Astrocyte of the spinal cord (primary cell): ENCODE measurements around the gene TIMELESS.
"Not testable (repeated sequence)": the region's sequence is repeated elsewhere in the genome, so short reads cannot be mapped to it uniquely, and the experiment has no call there.

ENCODE experiments used
- DNase-seq: peaks from one replicate; pipeline ENCODE4 v3.0.0; 2011; ENCODE audit warnings: low read depth, low spot score
- H3K4me3 ChIP-seq: 2 replicates; pipeline ENCODE4 v1.5.1; 2011; ENCODE audit warnings: low read depth, mild to moderate bottlenecking, low read length, moderate library complexity
- CTCF ChIP-seq: IDR thresholded peaks from 2 replicates; pipeline ENCODE4 v1.5.1; 2012; ENCODE audit warnings: low read depth, mild to moderate bottlenecking, low read length, inconsistent platforms
- in situ Hi-C: cut with HindIII; loops from 2 replicates; pipeline ENCODE4 v1.10.0; 2017; ENCODE audit warnings: low sequenced_read_pairs

Gene TIMELESS

DNA sequence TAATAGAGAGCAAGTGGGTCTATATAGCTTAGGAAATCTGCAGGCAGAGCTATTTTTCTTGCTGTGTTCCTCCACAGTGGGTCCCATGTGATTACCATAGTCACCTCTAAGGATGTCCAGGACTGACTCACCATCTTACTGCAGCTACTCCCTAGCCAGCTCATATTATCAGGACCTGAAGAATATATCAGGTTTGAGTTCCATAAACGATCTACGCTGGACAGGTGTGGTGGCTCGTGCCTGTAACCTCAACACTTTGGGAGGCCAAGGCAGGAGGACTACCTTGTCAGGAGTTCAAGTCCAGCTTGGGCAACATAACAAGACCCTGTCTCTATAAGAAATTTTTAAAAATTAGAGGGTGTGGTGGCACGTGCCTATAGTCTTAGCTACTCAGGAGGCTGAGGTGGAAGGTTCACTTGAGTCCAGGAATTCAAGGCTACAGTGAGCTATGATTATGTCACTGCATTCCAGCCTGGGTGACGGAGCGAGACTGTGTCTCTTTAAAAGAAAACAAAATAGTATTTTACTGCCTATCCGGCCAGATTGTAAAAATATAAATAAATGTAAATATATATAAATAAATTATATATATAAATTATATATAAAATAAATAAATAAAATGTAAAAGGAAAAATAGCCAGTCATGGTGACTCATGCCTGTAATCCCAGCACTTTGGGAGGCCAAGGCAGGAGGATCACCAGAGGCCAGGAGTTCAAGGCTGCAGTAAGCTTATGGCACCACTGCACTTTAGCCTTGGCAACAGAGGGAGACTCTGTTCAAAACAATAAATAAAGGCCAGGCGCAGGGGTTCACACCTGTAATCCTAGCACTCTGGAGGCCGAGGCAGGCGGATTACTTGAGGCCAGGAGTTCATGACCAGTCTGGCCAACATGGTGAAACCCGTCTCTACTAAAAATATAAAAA, 12.3 kb upstream of the TIMELESS start:
- H3K4me3 ChIP-seq: no peak overlapping the region
- in situ Hi-C loops: no loop called here
- DNase-seq: peak; percentile 5
- TF ChIP-seq CTCF: no peak

DNA sequence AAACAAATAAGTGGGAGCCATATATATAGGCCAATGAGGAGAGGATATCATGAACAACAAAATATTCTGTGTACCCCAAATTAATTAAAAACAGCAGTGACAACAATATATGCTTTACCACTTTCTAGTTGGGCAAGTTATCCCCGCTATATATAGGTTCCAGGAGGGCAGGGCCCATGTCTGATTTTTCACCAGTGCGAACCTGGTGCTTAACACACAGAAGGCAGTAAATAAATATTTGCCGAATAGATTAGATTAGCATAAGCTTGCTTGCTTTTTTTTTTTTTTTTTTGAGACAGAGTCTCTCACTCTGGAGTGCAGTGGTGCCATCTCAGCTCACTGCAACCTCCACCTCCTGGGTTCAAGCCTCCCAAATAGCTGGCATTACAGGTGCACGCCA, 8.6 kb upstream of the TIMELESS start:
- no peak overlapping the region for H3K4me3 ChIP-seq
- TF ChIP-seq CTCF: no peak
- no peak for DNase-seq
- in situ Hi-C loops: no loop called here

- DNase-seq: no peak
- no peak for TF ChIP-seq CTCF
- H3K4me3 ChIP-seq: no peak within 1 kb of the TSS
- in situ Hi-C loops: no loop called here
These were observed 5.3 kb upstream of the TIMELESS start, which contains the start of gene MIP for GRCh38 chr12:56454557-56454956. TSS of gene MIP (minus strand) at chr12:56454657. CDS start at chr12:56454613, 44 bp downstream.

GRCh38 chr12:56451147-56451546, 1.9 kb upstream of the TIMELESS start:
- no peak for DNase-seq
- in situ Hi-C loops: no loop called here
- no peak for TF ChIP-seq CTCF
- no peak overlapping the region for H3K4me3 ChIP-seq

- no peak for TF ChIP-seq CTCF
- no peak for DNase-seq
- H3K4me3 ChIP-seq: no peak overlapping the region
- in situ Hi-C loops: no loop called here
These were observed 1.0 kb upstream of the TIMELESS start for GRCh38 chr12:56450241-56450640.

- no peak for DNase-seq
- no peak for TF ChIP-seq CTCF
- in situ Hi-C loops: no loop called here
- H3K4me3 ChIP-seq: peak overlapping the region; percentile 73
These were observed 377 bp upstream of the TIMELESS start for GRCh38 chr12:56449622-56449984.

DNA sequence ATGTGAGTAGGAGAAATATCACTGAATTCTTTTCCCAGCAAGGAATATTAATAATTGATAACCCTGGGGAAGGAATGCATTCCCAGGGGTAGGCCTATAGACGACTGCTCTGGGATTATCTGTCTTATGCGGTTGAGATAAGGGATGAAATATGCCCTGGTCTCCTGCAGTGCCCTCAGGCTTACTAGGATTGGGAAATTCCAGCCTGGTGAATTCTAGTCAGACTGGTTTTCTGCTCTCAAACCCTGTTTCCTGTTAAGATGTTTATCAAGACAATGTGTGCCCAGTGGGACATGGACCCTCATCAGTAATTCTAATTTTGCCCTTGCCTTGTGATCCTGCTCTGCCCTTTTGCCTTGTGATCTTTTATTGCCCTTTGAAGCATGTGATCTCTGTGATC, 6.0 kb downstream of the TIMELESS start:
- DNase-seq, in situ Hi-C loops: not testable (repeated sequence)

More for the DNA sequence above, 6.0 kb downstream of the TIMELESS start:
- H3K4me3 ChIP-seq: not testable (repeated sequence)
